H1 (cell line): ENCODE measurements around the gene STXBP5. TPM values are rescaled to one million over a fixed set of nuclear protein-coding genes. Genes with fewer than 3 reads are reported as not detected.

Experiments
- CTCF ChIA-PET: fragments of 300-600 bp; sonication (Branson Sonifier 250); formaldehyde crosslinking; loops from one replicate; lab custom pipeline; 2021; ENCODE audit not compliant: partially characterized antibody; lab: Charles Lee
- POLR2A ChIA-PET: fragments of 300-600 bp; sonication (Branson Sonifier 250); formaldehyde crosslinking; loops from one replicate; lab custom pipeline; 2021; ENCODE audit warnings: inconsistent platforms; ENCODE audit not compliant: partially characterized antibody; lab: Charles Lee
- DNase-seq, 2 experiments: peaks; one replicate each; pipeline versions ENCODE4 v3.0.0 to v3.0.0-alpha.2; 2010 to 2022; ENCODE audit warnings: low spot score in 2 of 2, low read depth in 1 of 2, mixed read lengths in 1 of 2
- FAIRE-seq: peaks from 2 replicates; lab custom pipeline; 2011; peaks lifted over from hg19 to GRCh38; lab: Jason Lieb, UNC
- H2AFZ ChIP-seq: 2 replicates; pipeline ENCODE4 v1.8.1; 2012; ENCODE audit warnings: low read length, inconsistent platforms
- H2AK5ac ChIP-seq: 2 replicates; pipeline ENCODE4 v1.6.1; 2013; ENCODE audit warnings: low read depth, low read length
- H2BK120ac ChIP-seq: replicated peaks from 2 replicates; pipeline ENCODE3; 2013; ENCODE audit warnings: low read depth, low read length, inconsistent platforms
- H2BK12ac ChIP-seq: 2 replicates; pipeline ENCODE4 v1.6.1; 2013; ENCODE audit warnings: low read depth, low read length
- H2BK15ac ChIP-seq: 2 replicates; pipeline ENCODE4 v1.6.1; 2013; ENCODE audit warnings: low read length
- H2BK20ac ChIP-seq: 2 replicates; pipeline ENCODE4 v1.6.1; 2013; ENCODE audit warnings: low read length
- H2BK5ac ChIP-seq: 2 replicates; pipeline ENCODE4 v1.6.1; 2013; ENCODE audit warnings: low read depth, low read length
- H3K14ac ChIP-seq: 2 replicates; pipeline ENCODE4 v1.6.1; 2013; ENCODE audit warnings: inconsistent platforms; ENCODE audit not compliant: insufficient read length
- H3K18ac ChIP-seq: 2 replicates; pipeline ENCODE4 v1.6.1; 2013; ENCODE audit warnings: low read length; ENCODE audit errors: extremely low read depth
- H3K23ac ChIP-seq: 2 replicates; pipeline ENCODE4 v1.6.1; 2013; ENCODE audit warnings: inconsistent platforms; ENCODE audit not compliant: insufficient read length
- H3K23me2 ChIP-seq: 2 replicates; pipeline ENCODE4 v1.6.1; 2013; ENCODE audit warnings: low read depth, low read length
- H3K27ac ChIP-seq: 2 replicates; pipeline ENCODE4 v1.6.1; 2011; ENCODE audit warnings: low read depth, low read length, inconsistent platforms
- H3K27me3 ChIP-seq, 4 experiments: replicated peaks in 1 of 4; 1 replicate in 1 of 4; 2 replicates in 3 of 4; pipeline versions ENCODE4 v1.6.1 to v1.8.1; 2011 to 2013; ENCODE audit warnings: low read length in 3 of 4, mild to moderate bottlenecking in 3 of 4, inconsistent platforms in 2 of 4, mixed read lengths in 2 of 4, moderate library complexity in 1 of 4; ENCODE audit not compliant: control insufficient read depth in 3 of 4, insufficient read depth in 3 of 4; ENCODE audit errors: extremely low read depth in 1 of 4
- H3K36me3 ChIP-seq, 4 experiments: 2 replicates each; pipeline versions ENCODE4 v1.6.1 to v1.8.1; 2011 to 2013; ENCODE audit warnings: mild to moderate bottlenecking in 4 of 4, low read length in 3 of 4, moderate library complexity in 2 of 4, control low read depth in 1 of 4, inconsistent platforms in 1 of 4; ENCODE audit not compliant: insufficient read depth in 4 of 4, control insufficient read depth in 2 of 4
- H3K4ac ChIP-seq: replicated peaks from 2 replicates; pipeline ENCODE3; 2013; ENCODE audit warnings: low read length, low read depth, mixed read lengths, inconsistent platforms; ENCODE audit not compliant: insufficient read length
- H3K4me1 ChIP-seq, 4 experiments: replicated peaks in 1 of 4; 1 replicate in 1 of 4; 2 replicates in 3 of 4; pipeline versions ENCODE4 v1.6.1 to v1.8.1; 2011 to 2013; ENCODE audit warnings: low read length in 3 of 4, inconsistent platforms in 2 of 4, mixed read lengths in 1 of 4; ENCODE audit not compliant: insufficient read depth in 4 of 4, control insufficient read depth in 3 of 4
- H3K4me2 ChIP-seq, 2 experiments: 2 replicates each; pipeline versions ENCODE4 v1.6.1 to v1.8.1; 2011 to 2013; ENCODE audit warnings: low read depth in 2 of 2, low read length in 2 of 2, control low read depth in 1 of 2, inconsistent platforms in 1 of 2, mild to moderate bottlenecking in 1 of 2; ENCODE audit not compliant: insufficient read depth in 1 of 2
- H3K4me3 ChIP-seq, 4 experiments: fragments of 200-600, 300-600 bp in 1 of 4; sonication (generic), shearing (Covaris generic), sonication (Bioruptor Twin) in 1 of 4; 2 replicates each; pipeline versions ENCODE4 v1.5.1 to v1.8.1; 2011 to 2016; ENCODE audit warnings: low read length in 4 of 4, low read depth in 3 of 4, control low read depth in 2 of 4, inconsistent platforms in 2 of 4, mild to moderate bottlenecking in 2 of 4, mixed read lengths in 1 of 4, moderate library complexity in 1 of 4; ENCODE audit not compliant: insufficient read depth in 2 of 4; ENCODE audit errors: extremely low read depth in 1 of 4
- H3K56ac ChIP-seq: replicated peaks from 2 replicates; pipeline ENCODE3; 2013; ENCODE audit warnings: low read depth, mild to moderate bottlenecking, mixed read lengths, low read length, inconsistent platforms; ENCODE audit not compliant: insufficient read length
- H3K79me1 ChIP-seq: 2 replicates; pipeline ENCODE4 v1.6.1; 2013; ENCODE audit warnings: low read depth, low read length, control low read depth
- H3K79me2 ChIP-seq, 2 experiments: 2 replicates each; pipeline versions ENCODE4 v1.6.1 to v1.8.1; 2012 to 2013; ENCODE audit warnings: low read length in 2 of 2, mild to moderate bottlenecking in 2 of 2, inconsistent platforms in 1 of 2; ENCODE audit not compliant: insufficient read depth in 2 of 2, control insufficient read depth in 1 of 2
- H3K9ac ChIP-seq, 4 experiments: replicated peaks in 1 of 4; 1 replicate in 1 of 4; 2 replicates in 3 of 4; pipeline versions ENCODE4 v1.6.1 to v1.8.1; 2011 to 2013; ENCODE audit warnings: low read depth in 3 of 4, low read length in 3 of 4, control low read depth in 2 of 4, mild to moderate bottlenecking in 2 of 4, moderate library complexity in 2 of 4, inconsistent platforms in 1 of 4; ENCODE audit errors: extremely low read depth in 1 of 4
- H3K9me3 ChIP-seq, 2 experiments: 2 replicates each; pipeline versions ENCODE4 v1.6.1 to v1.8.1; 2012 to 2013; ENCODE audit warnings: mild to moderate bottlenecking in 2 of 2, moderate library complexity in 2 of 2, control low read depth in 1 of 2, inconsistent platforms in 1 of 2, low read depth in 1 of 2, low read length in 1 of 2, mixed read lengths in 1 of 2; ENCODE audit not compliant: insufficient read depth in 2 of 2
- H4K20me1 ChIP-seq, 2 experiments: replicated peaks in 1 of 2; 2 replicates each; pipeline versions ENCODE3 to v1.8.1; 2011 to 2013; ENCODE audit warnings: inconsistent platforms in 2 of 2, low read length in 2 of 2, mild to moderate bottlenecking in 1 of 2; ENCODE audit not compliant: insufficient read depth in 2 of 2, control insufficient read depth in 1 of 2
- H4K5ac ChIP-seq: 2 replicates; pipeline ENCODE4 v1.6.1; 2013; ENCODE audit warnings: low read length, low read depth, mixed read lengths, inconsistent platforms; ENCODE audit not compliant: insufficient read length
- H4K8ac ChIP-seq: 2 replicates; pipeline ENCODE4 v1.8.0; 2013; ENCODE audit warnings: mild to moderate bottlenecking, moderate library complexity, low read length, inconsistent platforms; ENCODE audit not compliant: insufficient read depth; ENCODE audit errors: extremely low read depth
- H4K91ac ChIP-seq: replicated peaks from 2 replicates; pipeline ENCODE3; 2013; ENCODE audit warnings: low read length, mixed read lengths, inconsistent platforms; ENCODE audit not compliant: insufficient read length
- ATF2 ChIP-seq: IDR thresholded peaks from 2 replicates; pipeline ENCODE4 v1.6.1; 2012; ENCODE audit warnings: low read length, inconsistent platforms
- BACH1 ChIP-seq: IDR thresholded peaks from 2 replicates; pipeline ENCODE4 v1.6.1; 2012; ENCODE audit warnings: low read length, improper control_type of control experiment
- HDAC6 ChIP-seq: IDR thresholded peaks from one replicate; pipeline ENCODE4 v1.7.1; 2012; ENCODE audit warnings: low read depth, mild to moderate bottlenecking, inconsistent platforms, low read length, moderate library complexity
- WGBS, 2 experiments: shearing (Covaris generic) in 1 of 2; methylation state at CpG; one replicate each; pipeline versions ENCODE4 v1.1.6 to v1.1.7; 2013 to 2015; ENCODE audit warnings: low lambda C conversion rate in 2 of 2, mixed read lengths in 2 of 2, inconsistent platforms in 1 of 2, low coverage in 1 of 2, missing lambda C conversion rate in 1 of 2; ENCODE audit not compliant: insufficient replicate concordance in 2 of 2, insufficient coverage in 1 of 2, insufficient read length in 1 of 2; ENCODE audit errors: extremely low coverage in 1 of 2, missing lambda C conversion rate in 1 of 2; 5-methylcytosine and 5-hydroxymethylcytosine counted together
- polyA plus RNA-seq, 7 experiments: library from polyadenylated mRNA; depleted of rRNA in 3 of 7; stranded (reverse) in 5 of 7; unstranded in 2 of 7; fragments of >200 nt in 5 of 7; fragments of 200-250 nt in 2 of 7; gene quantifications; 1 replicate in 5 of 7; 2 replicates in 1 of 7; 4 replicates in 1 of 7; pipeline versions ENCODE4 v1.2.1 to v1.2.3, GENCODE V29; 2011 to 2013; ENCODE audit warnings: missing spikeins in 2 of 7, mixed read lengths in 2 of 7
- total RNA-seq: library from RNA; stranded (reverse); fragmentation: NEBNext Ultra II Directional; extraction: Animal tissue kit (Norgen Biotek cat#: 25700); gene quantifications from 2 replicates; pipeline ENCODE4 v1.2.1, GENCODE V29; 2021

STXBP5 gene
- total and polyA plus RNA-seq, 2 of the 8 experiments (the other 6 are each of a cell fraction or from before 2014, with no cell fraction given), result 2.7 to 10.8 TPM

GRCh38 chr6:147231589-147231988, 27.4 kb downstream of the STXBP5 start:
- POLR2A ChIA-PET, result no interaction called here
- H2AFZ ChIP-seq, result no peak overlapping the region
- no peak overlapping the region for H2AK5ac ChIP-seq
- no peak overlapping the region for H2BK5ac ChIP-seq
- no peak overlapping the region for H2BK15ac ChIP-seq
- no peak overlapping the region for H2BK120ac ChIP-seq
- no peaks in the 10 kb centered on the region for H4K20me1 ChIP-seq
- no peak overlapping the region for H3K9ac ChIP-seq
- H2BK20ac ChIP-seq, result no peak overlapping the region
- H3K23ac ChIP-seq, result no peak overlapping the region
- H3K79me1 ChIP-seq, result no peaks in the 10 kb centered on the region
- H3K4me3 ChIP-seq, result no peak overlapping the region
- H3K14ac ChIP-seq, result no peak overlapping the region
- no peak for DNase-seq
- no peak overlapping the region for H3K18ac ChIP-seq
- no peaks in the 10 kb centered on the region for H3K27me3 ChIP-seq
- 79% methylated on average over 1 of the region's 1 CpG; no CpG with 5 or more reads in 1 of the 2 experiments for WGBS, 2 experiments
- no peaks in the 10 kb centered on the region for H3K9me3 ChIP-seq
- FAIRE-seq, result no peak
- H2BK12ac ChIP-seq, result no peak overlapping the region
- H3K56ac ChIP-seq, result no peak overlapping the region
- no peak overlapping the region for H3K4me2 ChIP-seq
- no peaks in the 10 kb centered on the region for H3K23me2 ChIP-seq
- H4K8ac ChIP-seq, result no peak overlapping the region
- no peak overlapping the region for H4K5ac ChIP-seq
- H3K79me2 ChIP-seq, result peaks cover 0 to 9% of the 10 kb centered on the region in 2 experiments; a peak in 1 of 4 replicates
- TF ChIP-seq ATF2 (no peak), BACH1 (no peak), HDAC6 (no peak)
- TF ChIP-seq, all 59 proteins: peak for 0
- Histone ChIP-seq H3K4me1 (no peaks in the 10 kb centered on the region), H3K36me3 (no peaks in the 10 kb centered on the region), H3K27ac (no peak overlapping the region), H3K4ac (no peak overlapping the region), H4K91ac (no peak overlapping the region)
- CTCF ChIA-PET, result interaction anchor here (1.5 kb wide), 1 partner anchor 10 kb away, joined by 3 read pairs; no protein-coding TSS in a partner anchor
